ENCODE measurements around the gene ABCC6. TPM values are rescaled to one million over a fixed set of nuclear protein-coding genes. Genes with fewer than 3 reads are reported as not detected.

The ABCC6 gene
- total and polyA plus RNA-seq, 2 of the 13 experiments (the other 11 are each of a cell fraction or from before 2014, with no cell fraction given): 82.4 to 105 TPM

GRCh38 chr16:16157166-16157565, 66.1 kb downstream of the ABCC6 start:
- H2AFZ ChIP-seq (ENCODE audit: low read length): no peak overlapping the region
- BruUV-seq (replicated peaks): no TSS peak
- H3K9ac ChIP-seq (ENCODE audit: insufficient read depth, low read depth, low read length): no peak overlapping the region
- peaks cover 49 to 90% of the 10 kb centered on the region in 2 experiments for H3K36me3 ChIP-seq (replicated peaks in 1 of 2; ENCODE audit: control insufficient read depth in 1 of 2, insufficient read depth in 2 of 2, low read length in 2 of 2)
- H4K20me1 ChIP-seq (ENCODE audit: insufficient read depth, low read length): no peaks in the 10 kb centered on the region
- no peak for ATAC-seq
- in situ Hi-C loops (cut with HindIII; ENCODE audit: extremely low pct_ligation_motif_present, low pct_unique_long_range_greater_than_20kb) (no loop called here), intact Hi-C loops (cut with micrococcal nuclease; ENCODE audit: unreplicated experiment) (no loop called here)
- H3K79me2 ChIP-seq (ENCODE audit: insufficient read depth, low read length): no peaks in the 10 kb centered on the region
- no peak for DNase-seq (ENCODE audit: low spot score)
- no peak overlapping the region for H3K27ac ChIP-seq (ENCODE audit: extremely low read length, insufficient read depth, low read length)
- WGBS (ENCODE audit: low lambda C conversion rate): 100% methylated on average over 1 of the region's 1 CpG
- FAIRE-seq: no peak
- peaks cover 14% of the 10 kb centered on the region; the same call in 1 of the 2 replicates for H3K9me3 ChIP-seq (ENCODE audit: low read length)
- no peaks in the 10 kb centered on the region for H3K4me1 ChIP-seq (ENCODE audit: insufficient read depth, low read length)
- POLR2A ChIA-PET: no interaction called here
- no peaks in the 10 kb centered on the region for H3K27me3 ChIP-seq (ENCODE audit: control insufficient read depth in 1 of 2, insufficient read depth in 2 of 2, low read length in 2 of 2)
- TF ChIP-seq ZNF629 (CRISPR knock-in tag; conservative IDR thresholded peaks at IDR 0.05) (peak; percentile 92), ARID2 (CRISPR knock-in tag; IDR thresholded peaks at IDR 0.05; ENCODE audit: borderline replicate concordance) (no peak), ZMYM3 (CRISPR knock-in tag; IDR thresholded peaks at IDR 0.05) (peak; percentile 72), JUNB (CRISPR knock-in tag; IDR thresholded peaks at IDR 0.05; ENCODE audit: borderline replicate concordance) (no peak), NR2F6 (IDR thresholded peaks at IDR 0.05) (no peak), NR2F6 (CRISPR knock-in tag; IDR thresholded peaks at IDR 0.05) (no peak), HINFP (CRISPR knock-in tag; IDR thresholded peaks at IDR 0.05; ENCODE audit: low read depth) (no peak), CHD4 (IDR thresholded peaks at IDR 0.05; ENCODE audit: borderline replicate concordance, low read length) (peak; percentile 64; the same call in 1 of the 2 replicates)
- H3K4me2 ChIP-seq (ENCODE audit: low read depth, low read length): no peak overlapping the region
- H3K4me3 ChIP-seq (replicated peaks in 1 of 3; ENCODE audit: insufficient read depth in 1 of 3, low read depth in 2 of 3, low read length in 3 of 3): no peak overlapping the region
- CTCF ChIA-PET (ENCODE audit: low intra/inter-chr PET ratio, low total read pairs): no interaction called here

- ATAC-seq (no peak), FAIRE-seq (no peak), DNase-seq (ENCODE audit: low spot score) (no peak)
- Histone ChIP-seq H3K9me3 (ENCODE audit: low read length) (peaks cover 14% of the 10 kb centered on the region; the same call in 1 of the 2 replicates), H3K4me2 (ENCODE audit: low read depth, low read length) (no peak overlapping the region), H3K9ac (ENCODE audit: insufficient read depth, low read depth, low read length) (no peak overlapping the region), H3K36me3 (replicated peaks in 1 of 2; ENCODE audit: control insufficient read depth in 1 of 2, insufficient read depth in 2 of 2, low read length in 2 of 2) (peaks cover 51 to 85% of the 10 kb centered on the region in 2 experiments), H3K27ac (ENCODE audit: extremely low read length, insufficient read depth, low read length) (no peak overlapping the region), H3K79me2 (ENCODE audit: insufficient read depth, low read length) (no peaks in the 10 kb centered on the region), H4K20me1 (ENCODE audit: insufficient read depth, low read length) (no peaks in the 10 kb centered on the region), H3K4me3 (replicated peaks in 1 of 3; ENCODE audit: insufficient read depth in 1 of 3, low read depth in 2 of 3, low read length in 3 of 3) (no peak overlapping the region), H3K27me3 (ENCODE audit: control insufficient read depth in 1 of 2, insufficient read depth in 2 of 2, low read length in 2 of 2) (no peaks in the 10 kb centered on the region), H3K4me1 (ENCODE audit: insufficient read depth, low read length) (peaks cover 12% of the 10 kb centered on the region), H2AFZ (ENCODE audit: low read length) (no peak overlapping the region)
- BruUV-seq (replicated peaks): no TSS peak
- ChIA-PET POLR2A (no interaction called here), CTCF (ENCODE audit: low intra/inter-chr PET ratio, low total read pairs) (no interaction called here)
- intact Hi-C loops (cut with micrococcal nuclease; ENCODE audit: unreplicated experiment): no loop called here
- WGBS (ENCODE audit: low lambda C conversion rate): 93% methylated on average over 3 of the region's 3 CpGs
- in situ Hi-C loops (cut with HindIII; ENCODE audit: extremely low pct_ligation_motif_present, low pct_unique_long_range_greater_than_20kb): no loop called here
- no peak for TF ChIP-seq ZNF839 (CRISPR knock-in tag; IDR thresholded peaks at IDR 0.05; ENCODE audit: borderline replicate concordance)
- TF ChIP-seq MTERF4 (CRISPR knock-in tag; IDR thresholded peaks at IDR 0.05): no peak
- no peak for TF ChIP-seq TAF1 (CRISPR knock-in tag; IDR thresholded peaks at IDR 0.05)
- TF ChIP-seq NFE2L2 (IDR thresholded peaks at IDR 0.05; ENCODE audit: low read length): no peak
- no peak for TF ChIP-seq ZNF768 (CRISPR knock-in tag; IDR thresholded peaks at IDR 0.05)
- TF ChIP-seq ZNF792 (CRISPR knock-in tag; IDR thresholded peaks at IDR 0.05): no peak
- TF ChIP-seq ATM (IDR thresholded peaks at IDR 0.05; ENCODE audit: borderline replicate concordance): peak; percentile 75; the same call in 1 of the 2 replicates
- TF ChIP-seq ZIK1 (CRISPR knock-in tag; IDR thresholded peaks at IDR 0.05; ENCODE audit: borderline replicate concordance, low read depth): no peak
- no peak for TF ChIP-seq CREB1 (IDR thresholded peaks at IDR 0.05)
- TF ChIP-seq CREB1 (CRISPR knock-in tag; IDR thresholded peaks at IDR 0.05): no peak
- TF ChIP-seq PRMT3 (CRISPR knock-in tag; IDR thresholded peaks at IDR 0.05; ENCODE audit: borderline replicate concordance, low read depth): no peak
- TF ChIP-seq ZNF207 (IDR thresholded peaks at IDR 0.05; ENCODE audit: borderline replicate concordance): peak; percentile 19; the same call in 1 of the 2 replicates
- no peak for TF ChIP-seq SMAD9 (CRISPR knock-in tag; IDR thresholded peaks at IDR 0.05)
These were observed 68.1 kb downstream of the ABCC6 start for GRCh38 chr16:16155234-16155633.

All from HepG2 (cell line).